GM18499 (cell line): ENCODE data around the gene SLX9.
"Not testable (repeated sequence)": the region's sequence is repeated elsewhere in the genome, so short reads cannot be mapped to it uniquely, and the experiment has no call there.

Experiments used
- ATAC-seq: cut with Tn5 transposase; IDR thresholded peaks from one replicate; pipeline ENCODE4 v1.9.1; 2021; ENCODE audit warnings: moderate number of reproducible peaks; ENCODE audit not compliant: insufficient read depth, unreplicated experiment

SLX9 gene

DNA sequence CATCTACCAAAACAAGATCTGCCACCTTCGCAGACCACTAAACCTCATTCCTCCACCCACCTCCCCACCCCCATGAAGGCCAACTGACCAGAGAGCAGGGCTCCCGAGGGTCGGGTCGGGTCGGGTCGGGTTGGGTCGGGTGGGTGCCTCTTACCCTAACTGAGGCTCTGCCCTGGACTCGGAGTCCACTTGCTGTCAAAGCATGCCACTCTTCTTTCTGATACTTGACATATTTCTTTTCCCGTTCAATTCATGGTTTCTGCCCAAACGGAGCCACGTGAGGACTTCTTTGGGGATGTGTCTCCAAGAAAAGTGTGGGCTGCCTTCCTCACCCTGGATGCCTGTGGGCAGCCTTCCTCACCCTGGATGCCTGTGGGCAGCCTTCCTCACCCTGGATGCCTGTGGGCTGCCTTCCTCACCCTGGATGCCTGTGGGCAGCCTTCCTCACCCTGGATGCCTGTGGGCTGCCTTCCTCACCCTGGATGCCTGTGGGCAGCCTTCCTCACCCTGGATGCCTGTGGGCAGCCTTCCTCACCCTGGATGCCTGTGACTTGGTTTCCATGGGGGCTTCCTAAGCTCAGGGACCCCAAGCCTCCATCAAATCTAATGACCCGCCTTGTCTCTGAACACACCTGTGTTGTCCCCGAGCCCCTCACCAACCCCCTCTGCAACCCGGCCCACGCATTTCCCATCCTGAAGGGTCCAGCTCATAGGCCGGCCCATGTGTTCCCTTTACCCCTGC is 11.2 kb upstream of the SLX9 start:
- ATAC-seq = not testable (repeated sequence)

DNA sequence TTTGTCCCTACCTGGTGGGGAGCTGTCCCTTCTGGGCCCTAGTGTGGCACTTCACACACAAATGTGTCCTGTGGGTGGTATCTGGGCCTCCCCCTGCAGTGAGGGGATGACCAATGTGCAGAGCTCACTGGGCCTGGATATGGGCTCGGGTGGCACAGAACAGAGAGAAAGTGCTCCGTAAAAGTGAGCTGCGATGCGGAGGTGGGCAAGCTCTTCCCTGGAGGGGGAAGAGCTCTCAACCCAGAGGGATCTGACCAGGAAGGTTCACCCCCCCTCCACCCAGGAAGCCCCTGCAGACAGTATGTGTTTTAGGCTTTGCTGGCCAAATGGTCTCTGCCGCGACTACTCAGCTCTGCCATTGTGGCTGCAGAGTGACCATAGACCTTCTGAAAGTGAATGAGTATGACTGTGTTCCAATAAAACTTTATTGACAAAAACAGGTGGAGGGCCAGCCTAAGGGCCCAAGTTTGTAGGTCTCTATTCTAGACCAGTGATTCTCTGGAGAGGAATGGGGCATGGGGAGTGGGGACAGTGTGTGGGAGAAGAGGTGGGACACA is 10.5 kb upstream of the SLX9 start:
- no peak for ATAC-seq

DNA sequence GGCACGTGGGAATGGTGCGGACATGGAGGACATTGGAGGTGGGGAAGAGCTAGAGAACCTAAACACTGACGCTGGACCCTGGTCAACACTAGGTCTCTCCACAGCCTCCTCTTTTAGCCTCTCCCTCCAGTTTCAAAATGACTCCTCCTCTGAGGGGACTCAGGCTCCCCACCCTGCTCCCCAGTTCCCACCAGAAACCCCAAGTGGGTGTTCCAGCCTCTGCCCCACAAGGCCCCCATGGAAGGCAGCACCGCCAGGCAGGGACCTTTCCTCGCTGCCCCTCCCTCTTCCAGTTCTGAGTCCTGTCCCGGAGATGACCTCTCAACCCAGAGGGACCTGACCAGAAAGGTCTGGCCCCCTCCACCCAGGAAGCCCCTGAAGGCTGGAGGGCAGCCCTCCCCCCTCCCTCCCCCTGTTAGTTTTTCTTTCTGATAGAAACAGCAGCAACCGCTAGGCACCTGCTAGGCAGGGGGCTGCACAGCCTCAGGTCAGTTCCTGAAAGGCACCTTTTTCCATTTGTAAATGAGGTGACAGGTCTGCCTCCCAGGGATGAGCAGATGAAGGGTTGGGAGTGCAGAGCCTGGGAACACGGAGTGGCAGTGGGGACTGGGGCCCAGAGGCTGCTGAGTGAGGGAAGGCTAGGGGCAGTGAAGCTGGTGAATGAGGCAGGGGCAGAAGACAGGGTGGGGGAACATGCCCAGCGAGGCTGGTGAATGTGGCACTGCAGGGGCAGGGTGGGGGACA is 9.9 kb upstream of the SLX9 start:
- no peak for ATAC-seq

DNA sequence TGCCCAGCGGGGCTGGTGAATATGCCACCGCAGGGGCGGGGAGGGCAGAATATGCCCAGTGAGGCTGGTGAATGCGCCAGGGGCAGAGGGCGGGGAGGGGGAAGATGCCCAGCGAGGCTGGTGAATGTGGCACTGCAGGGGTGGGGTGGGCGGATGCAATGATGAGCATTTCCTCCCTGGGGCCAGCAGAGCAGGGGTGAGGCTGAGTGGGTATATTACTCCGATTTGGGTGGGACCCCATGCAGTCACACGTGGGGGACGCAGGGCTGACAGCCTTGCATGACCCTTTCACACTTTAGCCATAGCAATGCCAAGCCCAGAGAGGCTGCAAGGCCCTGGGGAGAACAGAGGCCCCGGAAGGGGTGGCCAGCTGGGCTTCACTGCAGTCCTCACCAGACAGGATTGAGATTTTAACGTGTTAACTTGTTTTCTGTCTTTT is 9.3 kb upstream of the SLX9 start:
- ATAC-seq = no peak

DNA sequence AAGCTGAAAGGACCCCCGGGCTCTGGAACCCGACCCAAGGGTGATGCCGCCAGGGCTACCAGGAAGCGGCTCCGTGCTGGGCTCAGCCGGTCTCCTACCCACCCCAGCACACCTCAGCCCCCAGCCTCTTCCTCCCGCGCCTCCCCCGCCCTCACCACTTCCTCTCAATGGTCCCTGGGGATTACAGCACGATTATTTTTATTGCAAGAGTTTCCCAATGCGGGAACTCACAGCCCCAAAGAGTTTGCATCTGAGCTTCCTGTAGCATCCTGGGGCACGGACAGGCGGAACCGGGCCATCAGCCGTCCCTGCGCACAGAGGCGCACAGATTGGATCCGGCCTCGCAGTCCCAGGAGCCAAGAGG is 8.7 kb upstream of the SLX9 start:
- ATAC-seq = no peak

DNA sequence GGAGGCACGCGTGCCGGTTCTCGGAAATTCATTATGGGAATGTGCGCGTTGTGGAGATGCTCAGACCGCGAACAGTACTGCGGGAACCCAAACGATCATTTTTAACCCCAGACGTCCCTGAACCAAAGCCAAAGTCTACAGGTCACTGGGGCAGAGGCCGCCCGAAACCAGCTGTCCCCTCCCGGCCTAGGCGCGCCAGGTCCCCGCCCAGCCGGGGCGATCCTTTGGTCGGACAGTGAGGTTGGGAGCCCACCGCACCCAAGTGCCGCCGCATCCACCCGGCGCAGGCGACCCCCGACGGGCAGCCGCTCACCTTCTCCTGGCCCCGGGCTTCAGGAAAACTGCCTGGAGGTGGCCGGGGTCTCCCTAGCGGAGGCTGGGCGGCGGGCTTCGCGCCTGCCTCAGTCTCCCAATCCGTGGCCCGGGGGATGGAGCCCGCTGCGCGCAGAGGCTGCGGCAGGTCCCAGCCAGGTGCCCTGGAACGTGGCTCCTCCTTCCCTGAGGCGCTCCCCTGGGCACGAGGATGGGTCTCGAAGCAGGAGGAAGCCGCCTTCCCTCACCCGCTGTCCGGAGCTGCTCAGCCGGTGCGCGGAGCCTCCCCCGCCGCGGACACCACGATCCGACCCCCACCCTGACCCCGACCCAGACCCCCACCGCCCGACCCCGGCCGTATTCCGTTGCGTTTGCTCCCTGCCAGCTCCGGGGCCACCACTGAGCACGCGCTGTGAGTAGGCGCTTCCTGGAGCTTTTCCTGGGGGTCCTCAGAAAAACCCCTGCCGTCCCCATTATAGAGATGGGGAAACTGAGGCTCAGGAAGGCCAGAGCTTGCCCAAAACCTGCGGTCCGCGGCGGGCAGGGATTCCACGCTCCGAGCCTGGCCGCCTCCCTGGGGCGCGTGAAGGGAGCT is 8.1 kb upstream of the SLX9 start:
- ATAC-seq = no peak

DNA sequence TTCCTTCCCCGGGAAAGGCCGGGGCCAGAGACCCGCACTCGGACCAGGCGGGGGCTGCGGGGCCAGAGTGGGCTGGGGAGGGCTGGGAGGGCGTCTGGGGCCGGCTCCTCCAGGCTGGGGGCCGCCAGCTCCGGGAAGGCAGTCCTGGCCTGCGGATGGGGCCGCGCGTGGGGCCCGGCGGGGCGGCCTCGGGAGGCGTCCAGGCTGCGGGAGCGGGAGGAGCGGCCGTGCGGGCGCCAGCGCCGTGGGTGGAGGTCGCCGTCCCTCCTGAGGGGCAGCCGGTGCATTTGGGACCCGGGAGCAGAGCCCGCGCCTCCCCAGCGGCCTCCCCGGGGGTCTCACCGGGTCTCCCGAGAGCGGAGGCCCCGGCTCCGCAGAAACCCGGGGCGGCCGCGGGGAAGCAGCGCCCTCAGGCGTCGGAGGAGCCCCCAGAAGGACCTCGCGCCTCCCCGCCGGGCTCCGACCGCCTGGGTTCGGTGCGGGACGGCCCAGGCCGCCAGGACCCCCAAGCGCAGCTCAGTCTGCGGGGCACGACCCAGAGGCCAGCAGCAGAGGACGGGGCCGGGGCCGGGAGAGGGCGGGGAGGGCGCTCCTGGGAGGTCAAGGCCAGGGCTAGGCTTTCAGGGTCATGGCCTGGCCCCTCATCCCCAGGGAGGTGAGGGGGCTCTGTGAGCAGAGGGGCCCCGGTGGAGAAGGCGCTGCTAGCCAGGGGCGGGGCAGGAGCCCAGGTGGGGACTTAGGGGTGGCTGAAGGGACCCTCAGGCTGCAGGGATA is 7.2 kb upstream of the SLX9 start:
- ATAC-seq = no peak

DNA sequence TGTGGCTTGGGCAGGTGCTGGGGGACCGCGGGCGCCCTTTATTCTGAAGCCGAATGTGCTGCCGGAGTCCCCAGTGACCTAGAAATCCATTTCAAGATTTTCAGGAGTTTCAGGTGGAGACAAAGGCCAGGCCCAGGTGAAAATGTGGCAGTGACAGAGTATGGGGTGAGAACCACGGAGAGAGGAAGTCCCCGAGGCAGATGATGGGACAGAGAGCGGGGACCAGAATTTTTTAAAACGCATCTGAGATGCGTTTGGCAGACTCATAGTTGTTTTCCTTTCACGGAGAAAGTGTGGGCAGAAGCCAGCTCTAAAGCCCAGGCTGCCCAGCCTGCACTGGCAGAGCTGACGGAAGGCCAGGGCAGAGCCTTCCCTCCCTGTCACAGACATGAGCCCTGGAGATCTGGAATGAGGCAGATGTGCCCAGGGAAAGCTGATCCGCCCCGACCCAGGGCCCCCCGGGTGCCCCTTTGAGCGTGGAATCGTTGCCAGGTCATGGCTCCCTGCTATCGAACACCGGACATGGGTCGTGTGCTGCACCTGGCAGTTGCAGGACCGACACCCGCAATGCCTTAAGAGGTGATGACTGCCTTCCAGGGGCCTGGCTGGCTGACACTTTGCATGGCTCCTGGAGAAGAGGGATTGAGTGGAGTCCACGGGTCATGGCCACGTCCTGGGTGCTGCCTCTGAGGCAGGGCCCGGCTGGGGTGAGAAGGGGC is 6.5 kb upstream of the SLX9 start:
- no peak for ATAC-seq

DNA sequence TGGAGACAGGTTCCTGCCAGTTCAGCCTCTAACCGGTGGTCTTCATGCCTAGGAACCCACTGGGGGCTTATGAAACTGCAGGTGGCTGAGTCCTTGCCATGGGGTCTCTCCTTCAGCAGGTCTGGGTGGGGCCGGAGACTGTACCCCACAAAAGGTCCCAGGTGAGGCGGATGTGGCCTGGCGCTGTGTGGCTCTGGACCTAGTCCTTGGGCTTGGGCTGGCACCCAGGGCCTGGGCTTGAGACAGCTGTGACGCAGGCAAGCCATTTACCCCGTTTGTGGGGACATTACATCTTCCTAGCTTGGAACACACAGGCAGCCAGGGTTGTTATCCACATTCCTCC is 5.9 kb upstream of the SLX9 start:
- no peak for ATAC-seq

DNA sequence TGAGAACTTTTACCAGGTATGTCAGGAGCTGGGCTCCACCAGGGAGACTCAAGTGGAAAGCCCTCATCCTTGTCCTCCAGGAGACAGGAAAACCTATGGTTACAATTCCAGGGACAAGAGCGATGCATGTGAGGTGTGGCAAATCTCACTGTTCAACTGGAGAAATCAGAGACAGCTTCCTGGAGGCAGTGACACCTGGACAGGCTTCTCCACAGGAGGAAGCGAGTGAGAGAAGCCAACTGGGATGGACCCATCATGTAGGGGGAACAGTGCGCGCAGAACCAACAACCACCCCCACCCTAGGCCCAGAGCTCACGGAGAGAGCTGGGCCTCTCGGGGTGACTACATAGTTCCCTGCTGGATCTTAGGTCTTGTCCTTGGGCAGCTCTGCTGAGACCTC is 5.6 kb upstream of the SLX9 start:
- ATAC-seq = no peak

DNA sequence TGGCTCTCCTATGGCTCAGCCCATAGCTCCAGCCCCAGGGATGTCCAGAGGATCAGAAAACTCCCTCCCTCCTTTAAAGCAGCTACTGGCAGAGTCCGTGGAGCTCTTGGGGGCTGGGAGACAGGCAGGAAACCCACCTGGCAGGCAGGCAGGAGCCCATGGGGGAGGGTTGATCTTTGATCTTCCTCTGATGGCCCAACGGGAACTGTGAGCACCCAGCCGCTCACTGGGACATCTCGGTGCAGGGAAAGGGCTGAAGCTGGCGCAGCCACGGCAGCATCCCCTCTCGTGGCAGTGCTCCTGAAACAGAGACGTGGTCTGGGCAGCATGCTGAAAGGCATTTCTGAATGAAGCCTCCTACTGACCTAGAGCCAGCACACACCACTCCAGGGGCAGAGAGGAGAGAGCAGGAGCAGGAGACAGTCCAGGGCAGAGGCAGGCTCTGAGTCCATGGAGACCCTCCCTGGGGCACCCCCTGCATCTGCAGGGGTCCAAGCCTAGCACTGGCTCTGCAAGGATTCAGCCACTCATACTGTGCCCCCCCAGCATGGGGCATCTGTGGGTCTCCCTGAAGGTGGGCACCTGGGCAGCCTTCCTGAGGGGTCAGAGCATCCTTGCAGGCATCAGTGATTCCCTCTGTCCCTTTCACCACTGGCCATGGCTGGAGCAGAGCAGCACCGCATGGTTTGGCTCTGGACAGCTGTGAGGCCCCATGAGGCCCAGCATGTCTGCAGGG is 4.9 kb upstream of the SLX9 start:
- no peak for ATAC-seq

DNA sequence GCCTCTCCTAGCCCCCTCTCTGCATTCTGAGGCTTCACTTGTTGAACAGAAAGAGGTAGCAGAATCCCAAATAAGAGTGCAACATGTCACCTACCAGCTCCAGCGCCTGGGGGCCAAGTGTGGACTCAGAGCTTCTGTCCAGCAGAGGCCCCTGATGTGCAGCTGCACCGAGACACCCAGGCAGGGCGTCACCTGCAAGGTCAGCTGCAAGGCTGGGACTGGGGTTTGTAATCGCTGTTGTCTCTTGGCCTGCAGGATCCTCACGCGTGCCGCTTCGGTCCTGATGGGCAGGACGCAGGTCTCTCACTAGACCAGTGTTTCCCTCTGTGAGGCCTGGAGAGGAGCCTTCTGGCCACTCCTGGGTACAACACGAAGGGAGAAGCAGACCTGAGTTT is 4.3 kb upstream of the SLX9 start:
- ATAC-seq = no peak

DNA sequence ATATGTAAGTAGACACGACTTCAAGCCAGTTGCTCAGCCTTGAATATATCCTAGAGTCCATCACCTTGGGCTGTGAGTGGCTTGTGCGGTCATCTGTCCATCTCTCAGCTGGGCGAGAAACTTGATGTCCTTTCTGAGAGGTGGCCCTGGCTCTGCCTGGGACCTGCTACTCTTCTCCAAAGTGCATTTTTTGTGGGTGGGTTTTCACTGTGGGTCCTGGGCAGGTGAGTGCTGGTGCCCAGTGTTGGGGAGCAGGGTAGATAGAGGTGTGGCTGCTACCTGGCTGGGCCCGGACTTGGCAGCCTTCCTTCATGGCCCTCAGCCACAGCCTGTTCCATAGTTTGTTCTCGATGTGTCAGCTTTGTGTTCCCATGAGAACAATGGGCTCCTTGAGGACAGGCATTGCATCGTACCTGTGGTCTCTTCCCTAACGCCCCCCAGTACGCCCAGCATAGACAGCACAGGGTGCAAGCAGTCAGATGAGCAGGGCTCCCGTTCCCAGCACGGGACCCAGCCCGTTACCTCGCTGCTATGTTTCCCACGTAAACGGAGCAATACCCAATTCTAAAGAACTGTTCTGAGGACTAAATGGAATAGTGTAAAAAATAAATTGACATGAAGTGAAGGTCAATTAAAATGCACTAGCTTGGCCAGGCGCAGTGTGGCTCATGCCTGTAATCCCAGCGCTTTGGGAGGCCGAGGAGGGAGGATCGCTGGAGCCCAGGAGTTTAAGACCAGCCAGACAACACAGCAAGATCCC is 877 bp upstream of the SLX9 start:
- ATAC-seq = no peak

DNA sequence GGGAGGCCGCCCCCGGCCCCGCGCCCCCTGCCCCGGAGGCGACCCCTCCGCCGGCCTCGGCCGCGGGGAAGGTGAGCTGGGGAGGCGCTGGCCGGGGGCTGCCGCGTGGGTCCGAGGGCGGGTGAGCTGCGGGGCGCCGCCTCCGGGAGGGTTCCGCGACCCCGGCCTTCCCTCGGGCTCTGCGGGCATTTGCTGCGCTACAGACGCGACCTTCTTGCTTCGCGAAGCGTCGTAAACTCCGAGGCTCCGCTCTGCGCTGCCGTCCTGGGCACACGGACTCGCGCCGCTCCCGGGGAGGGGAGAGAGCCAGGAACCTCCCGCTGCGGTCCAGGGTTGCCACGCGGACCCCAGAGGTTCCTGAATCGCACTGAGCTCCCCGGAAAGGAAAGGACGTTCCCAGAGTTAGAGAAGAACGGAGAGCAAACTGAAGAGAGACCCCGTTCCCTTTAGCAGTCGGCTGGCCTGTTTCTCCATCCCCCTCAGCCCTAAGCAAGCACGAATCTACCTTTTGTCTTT is 345 bp downstream of the SLX9 start:
- no peak for ATAC-seq

DNA sequence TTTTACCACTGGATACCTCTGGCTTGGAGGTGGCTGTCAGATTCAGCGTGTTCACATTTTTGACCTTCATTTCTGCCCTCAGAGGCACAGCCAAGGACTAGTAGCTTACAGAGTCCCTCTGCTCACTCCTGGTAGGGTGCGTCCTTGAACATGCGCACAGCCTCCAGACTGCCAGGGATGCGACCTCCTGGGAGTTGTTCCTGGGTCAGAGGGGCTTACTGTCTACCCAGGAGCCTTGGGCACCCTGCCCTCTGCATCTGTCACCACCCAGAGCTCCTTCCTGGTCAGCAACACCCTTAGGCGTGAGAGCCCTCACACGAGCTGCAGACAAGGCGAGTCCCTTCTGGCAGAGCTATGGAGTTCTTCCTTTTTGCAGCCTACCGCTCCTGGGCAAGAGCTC is 1.7 kb downstream of the SLX9 start:
- ATAC-seq = no peak

DNA sequence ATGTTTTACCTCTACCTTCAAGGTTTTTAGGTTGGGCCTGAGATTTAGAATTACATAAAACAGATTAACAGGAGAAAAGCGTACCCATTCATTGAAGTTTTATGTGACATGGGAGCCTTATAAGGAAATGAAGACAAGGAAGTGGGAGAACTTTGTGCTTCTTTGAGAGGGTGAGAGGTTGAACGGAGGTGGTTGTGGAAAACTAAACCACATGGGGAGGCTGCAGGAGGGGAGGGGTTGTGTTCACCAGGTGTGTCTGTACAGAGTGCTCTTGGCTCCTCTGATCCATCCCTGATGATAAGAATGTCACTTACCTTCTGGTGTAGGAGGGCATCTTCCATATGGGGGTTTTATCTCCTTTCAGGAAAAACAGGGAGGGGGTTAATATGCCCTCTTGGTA is 2.7 kb downstream of the SLX9 start:
- no peak for ATAC-seq

DNA sequence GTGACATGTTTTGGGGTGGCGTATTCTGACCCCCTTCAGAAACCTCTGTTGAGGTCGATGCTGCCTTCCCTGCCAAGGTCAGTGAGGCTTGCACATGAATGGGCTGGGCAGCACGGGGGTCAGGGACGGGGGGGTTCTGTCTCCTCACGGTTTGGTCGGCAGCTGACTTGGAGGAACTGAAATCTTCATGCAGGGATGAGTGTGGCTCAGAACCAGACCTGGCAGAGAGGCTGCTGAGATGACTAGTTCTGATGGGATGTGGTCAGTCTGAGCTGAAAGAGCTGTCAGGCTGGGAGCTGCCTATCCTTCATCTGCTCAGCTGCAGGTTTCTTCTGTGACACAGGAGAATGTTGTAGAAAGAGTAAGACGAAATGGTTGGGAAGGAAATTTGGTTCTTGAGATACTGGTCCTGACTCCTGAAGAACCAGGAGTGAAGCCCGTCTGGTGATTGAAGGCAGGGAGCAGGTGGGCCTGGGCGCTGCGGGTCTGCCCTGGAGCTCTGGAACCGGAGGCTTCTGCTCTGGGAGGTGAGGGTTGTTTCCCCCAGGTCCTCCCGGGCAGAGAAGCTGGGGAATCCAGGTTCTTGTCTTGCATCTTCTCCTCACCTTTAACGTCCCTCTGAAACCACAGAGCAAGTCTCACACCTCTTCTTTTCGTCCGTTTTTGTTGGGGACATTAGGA is 3.3 kb downstream of the SLX9 start:
- ATAC-seq = no peak
